Measurements from ENCODE around the gene KIF2A.

KIF2A gene

GRCh38 chr5:62305715-62306322 is at the start of gene KIF2A:
KIF2A (plus strand) TSS chr5:62306206; CDS start chr5:62306473, 267 bp downstream.
- peak; percentile 81 for DNase-seq (ENCODE audit: low read depth)

GRCh38 chr5:62257020-62257367 is 49.0 kb upstream of the KIF2A start:
- DNase-seq (ENCODE audit: low read depth): no peak

- no peak for DNase-seq (ENCODE audit: low read depth)
These were observed 47.4 kb upstream of the KIF2A start for GRCh38 chr5:62258654-62259053.

GRCh38 chr5:62259699-62260250 is 46.2 kb upstream of the KIF2A start:
- no peak for DNase-seq (ENCODE audit: low read depth)

- no peak for DNase-seq (ENCODE audit: low read depth)
These were observed 45.5 kb upstream of the KIF2A start for GRCh38 chr5:62260513-62260912.

- no peak for DNase-seq (ENCODE audit: low read depth)
These were observed 42.6 kb upstream of the KIF2A start for GRCh38 chr5:62263401-62263800.

GRCh38 chr5:62265648-62266112 is 40.3 kb upstream of the KIF2A start:
- no peak for DNase-seq (ENCODE audit: low read depth)

- no peak for DNase-seq (ENCODE audit: low read depth)
These were observed 39.4 kb upstream of the KIF2A start for GRCh38 chr5:62266573-62266972.

GRCh38 chr5:62268234-62268633 is 37.8 kb upstream of the KIF2A start:
- DNase-seq (ENCODE audit: low read depth): no peak

GRCh38 chr5:62268792-62269191 is 37.2 kb upstream of the KIF2A start:
- DNase-seq (ENCODE audit: low read depth): no peak

- no peak for DNase-seq (ENCODE audit: low read depth)
These were observed 34.6 kb upstream of the KIF2A start for GRCh38 chr5:62271370-62271769.

- no peak for DNase-seq (ENCODE audit: low read depth)
These were observed 34.1 kb upstream of the KIF2A start for GRCh38 chr5:62271870-62272269.

GRCh38 chr5:62273687-62274086 is 32.3 kb upstream of the KIF2A start:
- DNase-seq (ENCODE audit: low read depth): no peak

- DNase-seq (ENCODE audit: low read depth): no peak
These were observed 30.4 kb upstream of the KIF2A start for GRCh38 chr5:62275581-62275980.

- DNase-seq (ENCODE audit: low read depth): no peak
These were observed 24.6 kb upstream of the KIF2A start for GRCh38 chr5:62281411-62281810.

- DNase-seq (ENCODE audit: low read depth): no peak
These were observed 23.9 kb upstream of the KIF2A start for GRCh38 chr5:62282064-62282463.

- DNase-seq (ENCODE audit: low read depth): no peak
These were observed 23.0 kb upstream of the KIF2A start for GRCh38 chr5:62283005-62283404.

- no peak for DNase-seq (ENCODE audit: low read depth)
These were observed 22.1 kb upstream of the KIF2A start for GRCh38 chr5:62283861-62284260.

GRCh38 chr5:62284946-62285891 is 20.8 kb upstream of the KIF2A start:
- no peak for DNase-seq (ENCODE audit: low read depth)

- DNase-seq (ENCODE audit: low read depth): no peak
These were observed 19.2 kb upstream of the KIF2A start for GRCh38 chr5:62286834-62287233.

GRCh38 chr5:62287237-62287636 is 18.8 kb upstream of the KIF2A start:
- no peak for DNase-seq (ENCODE audit: low read depth)

- no peak for DNase-seq (ENCODE audit: low read depth)
These were observed 17.9 kb upstream of the KIF2A start for GRCh38 chr5:62288118-62288517.

GRCh38 chr5:62289813-62290212 is 16.2 kb upstream of the KIF2A start:
- DNase-seq (ENCODE audit: low read depth): no peak

Measured in stimulated activated CD8-positive, alpha-beta memory T cell treated with anti-CD3 and anti-CD28 coated beads, Interleukin-12 subunit alpha, Interleukin-12 subunit beta, amount 100 ng/mL, for 1 hour (primary cell).